Measurements from ENCODE around the gene GRIK4. TPM values are rescaled to one million over a fixed set of nuclear protein-coding genes. Genes with fewer than 3 reads are reported as not detected.

Gene GRIK4
- polyA plus RNA-seq, 1 donor, result 0.94 TPM

- no peaks in the 10 kb centered on the region for H3K36me3 ChIP-seq (ENCODE audit: control insufficient read depth, insufficient read depth, low read length)
- H3K4me1 ChIP-seq (ENCODE audit: control insufficient read depth, insufficient read depth, low read length), result no peaks in the 10 kb centered on the region
- DNase-seq, result no peak
- H3K27me3 ChIP-seq (ENCODE audit: control insufficient read depth, insufficient read depth, low read length), result no peaks in the 10 kb centered on the region
- no CpG with 5 or more reads among the region's 3 CpGs for WGBS (ENCODE audit: insufficient coverage, low lambda C conversion rate)
- no peak overlapping the region for H3K27ac ChIP-seq (ENCODE audit: low read length)
- no peak overlapping the region for H3K4me3 ChIP-seq (ENCODE audit: low read length)
- H3K9me3 ChIP-seq (ENCODE audit: control insufficient read depth, low read depth, low read length), result no peaks in the 10 kb centered on the region
These were observed 341.9 kb downstream of the GRIK4 start for GRCh38 chr11:120853435-120853834.

GRCh38 chr11:120854988-120855387 lies 343.4 kb downstream of the GRIK4 start:
- Histone ChIP-seq H3K4me3 (ENCODE audit: low read length) (no peak overlapping the region), H3K4me1 (ENCODE audit: control insufficient read depth, insufficient read depth, low read length) (no peaks in the 10 kb centered on the region), H3K36me3 (ENCODE audit: control insufficient read depth, insufficient read depth, low read length) (no peaks in the 10 kb centered on the region), H3K27me3 (ENCODE audit: control insufficient read depth, insufficient read depth, low read length) (no peaks in the 10 kb centered on the region), H3K27ac (ENCODE audit: low read length) (no peak overlapping the region), H3K9me3 (ENCODE audit: control insufficient read depth, low read depth, low read length) (no peaks in the 10 kb centered on the region)
- no peak for DNase-seq
- no CpG with 5 or more reads among the region's 5 CpGs for WGBS (ENCODE audit: insufficient coverage, low lambda C conversion rate)

DNA sequence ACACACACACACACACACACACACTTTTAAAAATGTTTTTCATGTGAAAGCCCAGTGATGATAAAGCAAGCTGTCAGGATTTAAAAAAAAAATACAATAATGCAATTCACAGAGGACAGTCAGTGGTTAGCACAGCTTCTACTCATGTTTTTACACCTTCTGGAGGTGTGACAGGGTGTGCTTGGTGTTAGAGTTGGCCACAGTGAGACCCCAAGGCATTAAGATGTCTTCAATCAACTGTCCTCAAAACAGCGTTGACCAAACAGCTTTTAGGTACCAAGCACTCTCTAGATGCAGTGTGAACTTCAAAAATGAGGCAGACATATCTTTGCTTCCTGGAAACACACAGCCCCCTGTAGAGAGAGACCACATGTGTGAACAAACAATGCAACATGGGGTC lies 346.0 kb downstream of the GRIK4 start:
- no peaks in the 10 kb centered on the region for H3K4me1 ChIP-seq (ENCODE audit: control insufficient read depth, insufficient read depth, low read length)
- no peaks in the 10 kb centered on the region for H3K9me3 ChIP-seq (ENCODE audit: control insufficient read depth, low read depth, low read length)
- H3K27ac ChIP-seq (ENCODE audit: low read length), result no peak overlapping the region
- no CpG with 5 or more reads among the region's 1 CpG for WGBS (ENCODE audit: insufficient coverage, low lambda C conversion rate)
- H3K36me3 ChIP-seq (ENCODE audit: control insufficient read depth, insufficient read depth, low read length), result no peaks in the 10 kb centered on the region
- no peaks in the 10 kb centered on the region for H3K27me3 ChIP-seq (ENCODE audit: control insufficient read depth, insufficient read depth, low read length)
- H3K4me3 ChIP-seq (ENCODE audit: low read length), result no peak overlapping the region
- no peak for DNase-seq

GRCh38 chr11:120858740-120859139 lies 347.2 kb downstream of the GRIK4 start:
- DNase-seq, result peak in 1 of 2 donors; percentile 12
- Histone ChIP-seq H3K27ac (ENCODE audit: low read length) (no peak overlapping the region), H3K27me3 (ENCODE audit: control insufficient read depth, insufficient read depth, low read length) (no peaks in the 10 kb centered on the region), H3K9me3 (ENCODE audit: control insufficient read depth, low read depth, low read length) (no peaks in the 10 kb centered on the region), H3K36me3 (ENCODE audit: control insufficient read depth, insufficient read depth, low read length) (no peaks in the 10 kb centered on the region), H3K4me3 (ENCODE audit: low read length) (no peak overlapping the region), H3K4me1 (ENCODE audit: control insufficient read depth, insufficient read depth, low read length) (no peaks in the 10 kb centered on the region)
- WGBS (ENCODE audit: insufficient coverage, low lambda C conversion rate), result 57% methylated on average over 2 of the region's 3 CpGs

DNA sequence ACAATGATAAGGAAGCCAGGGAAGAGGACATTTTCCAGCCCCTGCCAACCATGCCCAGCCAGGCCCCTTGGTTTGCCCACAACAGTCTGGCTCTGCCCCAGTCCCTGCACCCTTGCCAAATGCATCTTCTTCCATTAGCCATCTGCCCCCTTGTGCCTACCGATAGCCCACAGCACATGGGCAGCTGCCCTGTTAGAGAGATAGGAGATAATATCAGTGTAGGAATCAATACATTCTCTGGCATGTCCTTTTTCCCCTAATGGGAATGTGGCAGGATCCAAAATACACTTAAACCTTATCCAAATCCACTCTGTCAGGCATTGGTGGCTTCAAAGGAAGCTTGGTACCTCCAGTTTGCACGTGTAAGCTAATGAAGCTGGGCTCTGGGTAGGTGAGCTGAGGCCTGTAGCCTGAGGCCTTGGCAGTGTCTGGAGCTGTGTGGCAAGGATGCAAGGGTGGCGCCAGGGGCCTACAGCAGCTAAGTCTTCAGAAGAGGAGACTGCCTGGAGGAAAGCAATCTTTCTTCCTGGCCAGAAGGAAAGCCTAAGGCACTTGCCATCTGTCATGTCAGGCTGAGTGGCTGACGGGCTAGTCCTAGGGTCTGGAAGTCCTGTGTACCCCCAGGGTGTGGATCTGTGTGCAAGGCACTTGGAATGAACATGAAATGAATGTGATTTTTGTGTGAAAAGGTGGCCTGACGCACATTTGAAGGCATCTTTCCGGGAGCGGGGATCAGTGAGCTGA lies 348.2 kb downstream of the GRIK4 start:
- no peak overlapping the region for H3K27ac ChIP-seq (ENCODE audit: low read length)
- no peak for DNase-seq
- no CpG with 5 or more reads among the region's 7 CpGs for WGBS (ENCODE audit: insufficient coverage, low lambda C conversion rate)
- no peaks in the 10 kb centered on the region for H3K9me3 ChIP-seq (ENCODE audit: control insufficient read depth, low read depth, low read length)
- H3K36me3 ChIP-seq (ENCODE audit: control insufficient read depth, insufficient read depth, low read length), result no peaks in the 10 kb centered on the region
- H3K4me1 ChIP-seq (ENCODE audit: control insufficient read depth, insufficient read depth, low read length), result no peaks in the 10 kb centered on the region
- H3K4me3 ChIP-seq (ENCODE audit: low read length), result no peak overlapping the region
- no peaks in the 10 kb centered on the region for H3K27me3 ChIP-seq (ENCODE audit: control insufficient read depth, insufficient read depth, low read length)

GRCh38 chr11:120863359-120863758 lies 351.8 kb downstream of the GRIK4 start:
- WGBS (ENCODE audit: insufficient coverage, low lambda C conversion rate), result 88% methylated on average over 1 of the region's 2 CpGs
- no peak overlapping the region for H3K27ac ChIP-seq (ENCODE audit: low read length)
- DNase-seq, result no peak
- no peaks in the 10 kb centered on the region for H3K27me3 ChIP-seq (ENCODE audit: control insufficient read depth, insufficient read depth, low read length)
- no peaks in the 10 kb centered on the region for H3K4me1 ChIP-seq (ENCODE audit: control insufficient read depth, insufficient read depth, low read length)
- H3K36me3 ChIP-seq (ENCODE audit: control insufficient read depth, insufficient read depth, low read length), result no peaks in the 10 kb centered on the region
- H3K4me3 ChIP-seq (ENCODE audit: low read length), result no peak overlapping the region
- no peaks in the 10 kb centered on the region for H3K9me3 ChIP-seq (ENCODE audit: control insufficient read depth, low read depth, low read length)

DNA sequence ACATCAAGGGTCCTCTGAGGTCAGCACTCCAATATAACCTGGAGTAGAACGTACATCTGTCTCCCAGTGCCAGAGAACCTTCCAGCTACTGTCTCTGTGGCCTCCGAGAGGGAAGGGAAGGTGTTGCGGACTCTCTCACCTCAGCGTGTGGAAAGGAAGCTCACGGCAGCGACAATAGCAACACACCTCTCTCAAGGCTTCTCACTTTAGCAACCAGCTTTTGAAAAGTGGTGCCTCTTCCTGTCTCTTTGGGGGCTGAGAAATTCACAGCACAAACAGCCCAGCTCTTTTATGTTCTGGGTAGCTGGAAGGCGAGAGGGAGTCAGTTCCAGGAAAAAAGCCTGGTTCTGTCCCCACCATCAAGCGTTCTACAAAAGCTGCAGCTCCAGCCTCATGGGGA lies 355.5 kb downstream of the GRIK4 start:
- Histone ChIP-seq H3K36me3 (ENCODE audit: control insufficient read depth, insufficient read depth, low read length) (no peaks in the 10 kb centered on the region), H3K4me1 (ENCODE audit: control insufficient read depth, insufficient read depth, low read length) (no peaks in the 10 kb centered on the region), H3K4me3 (ENCODE audit: low read length) (no peak overlapping the region), H3K9me3 (ENCODE audit: control insufficient read depth, low read depth, low read length) (no peaks in the 10 kb centered on the region), H3K27me3 (ENCODE audit: control insufficient read depth, insufficient read depth, low read length) (no peaks in the 10 kb centered on the region), H3K27ac (ENCODE audit: low read length) (no peak overlapping the region)
- DNase-seq, result no peak
- no CpG with 5 or more reads among the region's 8 CpGs for WGBS (ENCODE audit: insufficient coverage, low lambda C conversion rate)

GRCh38 chr11:120867531-120867930 lies 356.0 kb downstream of the GRIK4 start:
- WGBS (ENCODE audit: insufficient coverage, low lambda C conversion rate), result no CpG with 5 or more reads among the region's 11 CpGs
- no peaks in the 10 kb centered on the region for H3K36me3 ChIP-seq (ENCODE audit: control insufficient read depth, insufficient read depth, low read length)
- no peak for DNase-seq
- H3K4me1 ChIP-seq (ENCODE audit: control insufficient read depth, insufficient read depth, low read length), result no peaks in the 10 kb centered on the region
- no peaks in the 10 kb centered on the region for H3K27me3 ChIP-seq (ENCODE audit: control insufficient read depth, insufficient read depth, low read length)
- H3K27ac ChIP-seq (ENCODE audit: low read length), result no peak overlapping the region
- no peaks in the 10 kb centered on the region for H3K9me3 ChIP-seq (ENCODE audit: control insufficient read depth, low read depth, low read length)
- H3K4me3 ChIP-seq (ENCODE audit: low read length), result no peak overlapping the region

- H3K4me3 ChIP-seq (ENCODE audit: low read length), result no peak overlapping the region
- no peaks in the 10 kb centered on the region for H3K36me3 ChIP-seq (ENCODE audit: control insufficient read depth, insufficient read depth, low read length)
- no peaks in the 10 kb centered on the region for H3K27me3 ChIP-seq (ENCODE audit: control insufficient read depth, insufficient read depth, low read length)
- 100% methylated on average over 1 of the region's 3 CpGs for WGBS (ENCODE audit: insufficient coverage, low lambda C conversion rate)
- no peaks in the 10 kb centered on the region for H3K4me1 ChIP-seq (ENCODE audit: control insufficient read depth, insufficient read depth, low read length)
- DNase-seq, result no peak
- H3K27ac ChIP-seq (ENCODE audit: low read length), result no peak overlapping the region
- no peaks in the 10 kb centered on the region for H3K9me3 ChIP-seq (ENCODE audit: control insufficient read depth, low read depth, low read length)
These were observed 356.4 kb downstream of the GRIK4 start for GRCh38 chr11:120867988-120868387.

DNA sequence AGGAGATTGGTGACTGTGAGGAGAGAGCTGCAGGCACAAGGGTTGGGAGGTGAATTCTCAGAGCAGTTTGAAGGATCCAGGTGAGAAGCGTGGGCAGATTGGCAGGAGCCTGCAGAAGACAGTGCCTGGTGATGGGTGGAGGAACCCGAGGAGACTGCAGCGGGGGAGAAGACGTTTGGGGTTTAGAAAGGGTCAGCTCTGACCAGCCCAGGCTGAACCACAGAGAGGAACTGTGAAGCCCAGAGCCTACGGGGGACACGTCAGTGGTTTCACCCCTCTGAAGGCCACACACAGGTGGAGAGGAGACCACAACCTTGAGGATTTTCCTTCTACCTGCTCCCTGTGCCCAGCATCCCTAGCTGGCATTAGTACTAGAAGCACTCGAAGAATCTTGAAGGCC lies 357.5 kb downstream of the GRIK4 start:
- Histone ChIP-seq H3K36me3 (ENCODE audit: control insufficient read depth, insufficient read depth, low read length) (no peaks in the 10 kb centered on the region), H3K27ac (ENCODE audit: low read length) (no peak overlapping the region), H3K9me3 (ENCODE audit: control insufficient read depth, low read depth, low read length) (no peaks in the 10 kb centered on the region), H3K27me3 (ENCODE audit: control insufficient read depth, insufficient read depth, low read length) (no peaks in the 10 kb centered on the region), H3K4me1 (ENCODE audit: control insufficient read depth, insufficient read depth, low read length) (no peaks in the 10 kb centered on the region), H3K4me3 (ENCODE audit: low read length) (no peak overlapping the region)
- DNase-seq, result no peak
- WGBS (ENCODE audit: insufficient coverage, low lambda C conversion rate), result no CpG with 5 or more reads among the region's 7 CpGs

DNA sequence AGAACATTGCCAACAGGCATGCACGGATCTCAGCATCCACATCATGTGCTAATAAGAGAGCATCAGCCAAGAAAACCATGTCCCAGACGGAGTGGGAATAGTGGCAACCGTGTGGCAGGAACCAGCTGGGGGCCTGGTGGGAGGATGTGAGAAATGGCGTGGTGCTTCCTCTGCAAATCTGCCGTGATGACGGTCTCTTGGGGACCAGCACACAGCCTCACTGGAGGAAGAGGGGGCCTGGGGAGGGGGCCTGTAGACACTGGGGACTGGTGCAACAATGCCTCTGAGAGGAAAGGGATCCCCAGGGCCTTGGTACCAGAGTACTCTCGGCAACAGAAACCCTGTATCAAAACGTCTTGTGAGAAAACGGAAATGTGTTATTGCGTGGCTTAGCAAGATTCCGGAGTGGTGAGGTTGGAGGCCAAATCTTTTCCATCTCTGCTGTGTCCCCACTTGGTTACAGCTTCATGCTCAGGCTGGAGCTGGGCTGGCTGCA lies 358.0 kb downstream of the GRIK4 start:
- H3K9me3 ChIP-seq (ENCODE audit: control insufficient read depth, low read depth, low read length), result no peaks in the 10 kb centered on the region
- no peak overlapping the region for H3K4me3 ChIP-seq (ENCODE audit: low read length)
- DNase-seq, result no peak
- no peaks in the 10 kb centered on the region for H3K36me3 ChIP-seq (ENCODE audit: control insufficient read depth, insufficient read depth, low read length)
- H3K27me3 ChIP-seq (ENCODE audit: control insufficient read depth, insufficient read depth, low read length), result no peaks in the 10 kb centered on the region
- no peaks in the 10 kb centered on the region for H3K4me1 ChIP-seq (ENCODE audit: control insufficient read depth, insufficient read depth, low read length)
- H3K27ac ChIP-seq (ENCODE audit: low read length), result no peak overlapping the region
- WGBS (ENCODE audit: insufficient coverage, low lambda C conversion rate), result 63% methylated on average over 2 of the region's 11 CpGs
